Calu3 (cell line): Measurements from ENCODE around the gene PNKP. TPM values are rescaled to one million over a fixed set of nuclear protein-coding genes. Genes with fewer than 3 reads are reported as not detected.

Source experiments
- BruUV-seq: library from RNA; stranded (reverse); fragments of 400-500 nt; replicated peaks from 2 replicates; lab custom pipeline; 2021; lab: Mats Ljungman, UMichigan
- CTCF ChIA-PET: fragments of 300-600 bp; sonication (Branson Sonifier 250); formaldehyde crosslinking; loops from one replicate; lab custom pipeline; 2022; ENCODE audit warnings: antibody characterized with exemption; lab: Charles Lee
- DNase-seq: peaks from one replicate; pipeline ENCODE4 v3.0.0; 2022
- H3K27ac Mint-ChIP-seq: one replicate; pipeline ENCODE4 v1.8.0; 2022; ENCODE audit warnings: mixed read lengths; ENCODE audit not compliant: unreplicated experiment
- H3K27me3 Mint-ChIP-seq: one replicate; pipeline ENCODE4 v1.8.0; 2022; ENCODE audit warnings: mixed read lengths; ENCODE audit not compliant: unreplicated experiment
- H3K36me3 Mint-ChIP-seq: one replicate; pipeline ENCODE4 v1.8.0; 2022; ENCODE audit warnings: mild to moderate bottlenecking, moderate library complexity, mixed read lengths; ENCODE audit not compliant: insufficient read depth, unreplicated experiment
- H3K4me1 Mint-ChIP-seq: one replicate; pipeline ENCODE4 v1.8.0; 2022; ENCODE audit warnings: mild to moderate bottlenecking, low read depth, mixed read lengths; ENCODE audit not compliant: unreplicated experiment
- H3K4me3 Mint-ChIP-seq: one replicate; pipeline ENCODE4 v1.8.0; 2022; ENCODE audit warnings: mild to moderate bottlenecking, low read depth, moderate library complexity, mixed read lengths; ENCODE audit not compliant: unreplicated experiment
- H3K9me3 Mint-ChIP-seq: one replicate; pipeline ENCODE4 v1.8.0; 2022; ENCODE audit warnings: low read depth, mixed read lengths; ENCODE audit not compliant: unreplicated experiment
- intact Hi-C: fragments of 100-400 bp; cut with micrococcal nuclease; formaldehyde crosslinking; loops from one replicate; pipeline ENCODE4 v1.10.0; 2022; ENCODE audit not compliant: unreplicated experiment
- total RNA-seq: library from RNA; stranded (reverse); gene quantifications from 2 replicates; pipeline ENCODE4 v1.2.3, GENCODE V29; 2022
- TF ChIP-seq, protein P1 (sequence below): fragments of 200-600 bp; IDR thresholded peaks from one replicate; pipeline ENCODE4 v1.8.0; 2022; ENCODE audit warnings: antibody characterized with exemption; ENCODE audit not compliant: unreplicated experiment

Gene PNKP
- total RNA-seq, 1 experiment from 2014 or later: 189 TPM

DNA sequence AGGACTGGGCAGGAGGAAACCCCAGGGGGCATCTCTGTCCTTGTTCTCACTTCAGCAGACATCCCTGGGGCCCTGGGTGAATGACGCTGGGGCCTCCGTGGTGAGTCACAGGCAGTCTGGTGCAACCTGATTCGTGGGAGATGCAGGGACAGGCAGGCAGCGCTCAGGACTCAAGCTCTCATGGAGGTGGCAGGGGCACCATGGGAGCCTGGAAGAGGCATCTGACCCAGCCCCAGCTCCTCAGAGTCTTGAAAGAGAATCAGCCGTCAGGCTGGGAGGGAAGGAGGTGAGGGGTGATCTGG lies 30.4 kb downstream of the PNKP start:
- TF ChIP-seq, protein P1, sequence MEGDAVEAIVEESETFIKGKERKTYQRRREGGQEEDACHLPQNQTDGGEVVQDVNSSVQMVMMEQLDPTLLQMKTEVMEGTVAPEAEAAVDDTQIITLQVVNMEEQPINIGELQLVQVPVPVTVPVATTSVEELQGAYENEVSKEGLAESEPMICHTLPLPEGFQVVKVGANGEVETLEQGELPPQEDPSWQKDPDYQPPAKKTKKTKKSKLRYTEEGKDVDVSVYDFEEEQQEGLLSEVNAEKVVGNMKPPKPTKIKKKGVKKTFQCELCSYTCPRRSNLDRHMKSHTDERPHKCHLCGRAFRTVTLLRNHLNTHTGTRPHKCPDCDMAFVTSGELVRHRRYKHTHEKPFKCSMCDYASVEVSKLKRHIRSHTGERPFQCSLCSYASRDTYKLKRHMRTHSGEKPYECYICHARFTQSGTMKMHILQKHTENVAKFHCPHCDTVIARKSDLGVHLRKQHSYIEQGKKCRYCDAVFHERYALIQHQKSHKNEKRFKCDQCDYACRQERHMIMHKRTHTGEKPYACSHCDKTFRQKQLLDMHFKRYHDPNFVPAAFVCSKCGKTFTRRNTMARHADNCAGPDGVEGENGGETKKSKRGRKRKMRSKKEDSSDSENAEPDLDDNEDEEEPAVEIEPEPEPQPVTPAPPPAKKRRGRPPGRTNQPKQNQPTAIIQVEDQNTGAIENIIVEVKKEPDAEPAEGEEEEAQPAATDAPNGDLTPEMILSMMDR: no peak
- BruUV-seq: no TSS peak
- Mint-ChIP-seq H3K27ac (no peak overlapping the region), H3K36me3 (peaks cover 68% of the 10 kb centered on the region), H3K4me3 (no peak overlapping the region), H3K9me3 (no peaks in the 10 kb centered on the region), H3K4me1 (no peaks in the 10 kb centered on the region), H3K27me3 (no peaks in the 10 kb centered on the region)
- intact Hi-C loops: no loop called here
- no peak for DNase-seq
- CTCF ChIA-PET: no interaction called here

DNA sequence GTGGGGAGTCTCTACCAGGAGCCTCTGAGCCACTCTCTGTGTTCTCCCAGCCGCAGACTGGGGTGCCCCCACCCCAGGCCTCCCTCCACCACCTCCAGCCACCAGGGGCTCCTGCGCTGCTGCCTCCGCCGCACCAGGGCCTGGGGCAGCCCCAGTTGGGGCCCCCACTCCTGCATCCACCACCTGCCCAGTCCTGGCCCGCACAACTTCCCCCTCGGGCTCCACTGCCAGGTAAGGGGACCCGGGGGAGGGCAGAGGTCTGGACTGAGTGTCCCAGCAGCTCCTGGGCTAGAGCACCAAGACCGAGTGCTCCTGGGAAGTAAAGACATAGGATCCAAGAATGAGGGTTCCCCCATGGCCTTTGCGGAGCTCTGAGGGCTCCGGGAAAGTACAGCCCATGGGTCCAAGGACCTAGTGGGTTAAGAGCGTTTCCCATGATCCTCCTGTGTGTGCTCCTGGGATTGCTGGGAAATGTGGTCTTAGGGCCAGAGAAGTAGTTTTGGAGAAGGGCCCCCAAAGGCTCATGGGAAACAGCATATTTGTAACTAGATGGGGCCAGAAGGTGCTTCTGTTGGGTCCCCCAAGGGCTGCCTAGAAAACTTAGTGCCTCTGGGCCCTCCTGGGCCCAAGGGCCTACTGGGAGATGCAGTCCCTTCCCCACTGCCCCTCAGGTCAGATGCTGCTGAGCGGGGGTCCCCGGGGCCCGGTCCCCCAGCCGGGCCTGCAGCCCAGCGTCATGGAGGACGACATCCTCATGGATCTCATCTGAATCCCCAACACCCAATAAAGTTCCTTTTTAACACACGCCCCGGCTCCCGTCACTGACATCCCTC lies 31.0 kb downstream of the PNKP start:
- no peaks in the 10 kb centered on the region for H3K9me3 Mint-ChIP-seq
- H3K27me3 Mint-ChIP-seq: no peaks in the 10 kb centered on the region
- no peak overlapping the region for H3K27ac Mint-ChIP-seq
- BruUV-seq: no TSS peak
- intact Hi-C loops: no loop called here
- peaks cover 69% of the 10 kb centered on the region for H3K36me3 Mint-ChIP-seq
- TF ChIP-seq, protein P1: no peak
- no peak overlapping the region for H3K4me3 Mint-ChIP-seq
- no peak for DNase-seq
- CTCF ChIA-PET: no interaction called here
- no peaks in the 10 kb centered on the region for H3K4me1 Mint-ChIP-seq

DNA sequence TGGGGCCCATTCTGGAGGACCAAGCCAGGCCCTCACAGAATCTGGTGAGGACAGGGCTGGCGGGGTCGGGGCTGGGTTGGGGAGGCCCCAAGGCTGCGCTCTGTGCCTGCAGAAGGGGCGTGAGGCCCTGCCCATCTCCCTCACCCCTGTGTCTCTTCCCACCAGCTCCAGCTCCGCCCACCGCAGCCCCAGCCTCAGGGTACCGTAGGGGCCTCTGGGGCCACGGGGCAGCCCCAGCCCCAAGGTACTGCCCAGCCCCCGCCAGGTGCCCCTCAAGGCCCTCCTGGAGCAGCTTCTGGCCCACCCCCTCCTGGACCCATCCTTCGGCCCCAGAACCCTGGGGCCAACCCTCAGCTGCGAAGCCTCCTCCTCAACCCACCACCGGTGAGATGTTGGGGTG lies 31.8 kb downstream of the PNKP start:
- no peaks in the 10 kb centered on the region for H3K27me3 Mint-ChIP-seq
- no peak overlapping the region for H3K27ac Mint-ChIP-seq
- H3K4me1 Mint-ChIP-seq: no peaks in the 10 kb centered on the region
- no peak overlapping the region for H3K4me3 Mint-ChIP-seq
- intact Hi-C loops: no loop called here
- BruUV-seq: TSS peak; percentile 11
- no peak for DNase-seq
- peaks cover 75% of the 10 kb centered on the region for H3K36me3 Mint-ChIP-seq
- TF ChIP-seq, protein P1: no peak
- H3K9me3 Mint-ChIP-seq: no peaks in the 10 kb centered on the region
- CTCF ChIA-PET: no interaction called here

DNA sequence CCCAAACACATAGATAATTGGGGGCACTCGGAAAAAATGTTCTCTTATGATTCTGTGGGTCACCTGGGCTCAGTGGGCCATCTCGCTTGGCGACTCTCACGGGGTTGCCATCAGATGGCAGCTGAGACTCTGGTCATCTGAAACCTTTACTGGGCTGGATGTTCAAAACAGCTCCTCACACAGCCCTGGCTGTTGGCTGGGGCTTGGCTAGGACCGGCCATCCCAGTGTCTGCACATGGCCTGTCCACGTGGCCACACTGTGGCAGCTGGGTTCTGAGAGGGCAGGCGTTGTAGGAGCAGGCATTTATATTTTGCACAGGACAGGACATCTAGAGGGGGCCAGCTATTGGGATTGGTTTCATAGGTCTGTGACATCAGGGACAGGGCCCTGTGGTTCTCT lies 33.8 kb downstream of the PNKP start:
- intact Hi-C loops: no loop called here
- no peaks in the 10 kb centered on the region for H3K4me1 Mint-ChIP-seq
- H3K9me3 Mint-ChIP-seq: no peaks in the 10 kb centered on the region
- H3K36me3 Mint-ChIP-seq: peaks cover 59% of the 10 kb centered on the region
- H3K27me3 Mint-ChIP-seq: no peaks in the 10 kb centered on the region
- CTCF ChIA-PET: no interaction called here
- DNase-seq: no peak
- BruUV-seq: no TSS peak
- TF ChIP-seq, protein P1: no peak
- H3K4me3 Mint-ChIP-seq: no peak overlapping the region
- no peak overlapping the region for H3K27ac Mint-ChIP-seq
